ENCODE data around the gene TAPBP. TPM values are rescaled to one million over a fixed set of nuclear protein-coding genes. Genes with fewer than 3 reads are reported as not detected.

TAPBP gene
- polyA plus RNA-seq, 3 donors, result 138 to 228 (median 141) TPM

GRCh38 chr6:33316603-33317418, 2.9 kb upstream of the TAPBP start:
- Mint-ChIP-seq H3K4me3 (peak overlapping the region; percentile 98), H3K27ac (peak overlapping the region; percentile 37 to 100 (median 90)), H3K9me3 (peaks cover 0 to 6% (median 1%) of the 10 kb centered on the region in 7 donors), H3K36me3 (peaks cover 32 to 48% of the 10 kb centered on the region in 2 donors), H3K4me1 (peaks cover 75% of the 10 kb centered on the region), H3K27me3 (ENCODE audit: low read depth in 3 of 3) (peaks cover 0 to 2% (median 1%) of the 10 kb centered on the region in 3 donors)
- peak overlapping the region; percentile 82 for H3K4me2 ChIP-seq (replicated peaks; ENCODE audit: extremely low read depth, low read length, poor library complexity, severe bottlenecking)
- no peak overlapping the region for H2AFZ ChIP-seq (ENCODE audit: insufficient read depth, low read depth, low read length, poor library complexity, severe bottlenecking)
- peaks cover 59% of the 10 kb centered on the region for H4K20me1 ChIP-seq (ENCODE audit: insufficient read depth, low read length)
- no peak for TF ChIP-seq CTCF (IDR thresholded peaks at IDR 0.05)
- peaks cover 28 to 38% of the 10 kb centered on the region in 2 donors for H3K36me3 ChIP-seq (replicated peaks in 1 of 2; ENCODE audit: control insufficient read depth in 1 of 2, insufficient read depth in 2 of 2, low read length in 2 of 2)
- intact Hi-C loops (cut with micrococcal nuclease), result loop anchor here in 1 of 2 donors (10.0 kb wide), 1 partner anchor 98 kb away; the partner anchor contains the start of genes CUTA and PHF1
- WGBS (ENCODE audit: insufficient coverage), result 94% methylated on average over 8 of the region's 19 CpGs
- peaks cover 66 to 78% of the 10 kb centered on the region in 2 donors for H3K4me1 ChIP-seq (ENCODE audit: control insufficient read depth in 1 of 2, insufficient read depth in 2 of 2, low read length in 2 of 2)
- no peaks in the 10 kb centered on the region for H3K9me3 ChIP-seq (replicated peaks in 1 of 2; ENCODE audit: control insufficient read depth in 1 of 2, insufficient read depth in 1 of 2, low read length in 2 of 2)
- H3K27ac ChIP-seq (ENCODE audit: low read depth in 1 of 2, low read length in 2 of 2), result peak overlapping the region; percentile 21 to 24
- no peaks in the 10 kb centered on the region for H3K27me3 ChIP-seq (ENCODE audit: control insufficient read depth in 2 of 2, insufficient read depth in 2 of 2, low read length in 2 of 2)
- no peak for DNase-seq
- H3K9ac ChIP-seq (ENCODE audit: insufficient read depth, low read length, poor library complexity, severe bottlenecking), result no peak overlapping the region
- H3K4me3 ChIP-seq (replicated peaks in 1 of 3; ENCODE audit: low read depth in 2 of 3, low read length in 3 of 3), result peak overlapping the region in 1 of 3 experiments; percentile 99
- H3K79me2 ChIP-seq (ENCODE audit: insufficient read depth, low read length), result peaks cover 85% of the 10 kb centered on the region

DNA sequence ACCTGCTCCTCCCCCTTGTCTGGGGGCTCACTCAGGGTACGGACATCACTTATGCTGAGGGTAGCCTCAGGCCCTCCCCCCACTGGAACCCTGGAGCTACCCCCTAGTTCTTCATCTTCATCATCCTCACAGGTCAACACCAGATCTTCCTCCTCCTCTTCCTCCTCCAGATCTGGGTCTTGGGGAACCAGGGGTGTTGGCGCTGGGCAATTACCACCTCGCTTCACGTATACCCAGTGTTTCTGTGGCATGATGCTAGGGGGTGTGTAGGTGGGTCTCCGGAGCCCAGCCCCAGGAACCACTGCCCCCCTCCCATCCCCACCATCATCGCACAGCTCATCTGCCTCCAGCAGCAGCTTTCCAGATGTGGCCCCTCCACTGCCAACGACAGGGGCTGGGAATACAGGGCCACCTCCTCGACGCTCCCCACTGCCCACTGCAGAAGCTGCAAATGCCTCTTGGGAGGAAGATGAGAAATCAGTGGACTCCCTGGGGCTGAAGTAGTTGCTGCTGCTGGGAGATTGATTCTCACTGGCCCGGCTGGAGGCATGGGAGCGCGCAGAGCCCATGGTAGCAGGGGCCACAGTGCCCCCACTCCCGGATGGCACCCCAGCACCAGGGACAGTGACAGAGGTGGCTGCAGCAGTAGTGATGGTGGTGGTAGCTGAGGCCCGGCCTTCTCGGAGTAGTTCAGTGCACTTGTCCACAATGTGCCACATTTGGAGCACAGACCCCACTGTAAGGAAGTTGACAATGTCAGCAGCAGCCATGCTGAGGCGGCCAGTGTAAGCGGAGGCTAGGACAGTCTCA, 2.1 kb upstream of the TAPBP start:
- Histone ChIP-seq H3K9ac (ENCODE audit: insufficient read depth, low read length, poor library complexity, severe bottlenecking) (no peak overlapping the region), H3K27me3 (ENCODE audit: control insufficient read depth in 2 of 2, insufficient read depth in 2 of 2, low read length in 2 of 2) (no peaks in the 10 kb centered on the region), H2AFZ (ENCODE audit: insufficient read depth, low read depth, low read length, poor library complexity, severe bottlenecking) (no peak overlapping the region), H3K4me2 (replicated peaks; ENCODE audit: extremely low read depth, low read length, poor library complexity, severe bottlenecking) (no peak overlapping the region), H3K36me3 (replicated peaks in 1 of 2; ENCODE audit: control insufficient read depth in 1 of 2, insufficient read depth in 2 of 2, low read length in 2 of 2) (peaks cover 25 to 37% of the 10 kb centered on the region in 2 donors), H3K4me3 (replicated peaks in 1 of 3; ENCODE audit: low read depth in 2 of 3, low read length in 3 of 3) (peak overlapping the region in 1 of 3 experiments; percentile 99), H3K9me3 (replicated peaks in 1 of 2; ENCODE audit: control insufficient read depth in 1 of 2, insufficient read depth in 1 of 2, low read length in 2 of 2) (no peaks in the 10 kb centered on the region), H3K27ac (ENCODE audit: low read depth in 1 of 2, low read length in 2 of 2) (peak overlapping the region; percentile 21 to 24), H3K79me2 (ENCODE audit: insufficient read depth, low read length) (peaks cover 85% of the 10 kb centered on the region), H4K20me1 (ENCODE audit: insufficient read depth, low read length) (peaks cover 59% of the 10 kb centered on the region), H3K4me1 (ENCODE audit: control insufficient read depth in 1 of 2, insufficient read depth in 2 of 2, low read length in 2 of 2) (peaks cover 62 to 72% of the 10 kb centered on the region in 2 donors)
- H3K27ac Mint-ChIP-seq, result peak overlapping the region; percentile 67 to 100 (median 99)
- no peak overlapping the region for H3K4me3 Mint-ChIP-seq
- H3K9me3 Mint-ChIP-seq, result peaks cover 0 to 6% (median 1%) of the 10 kb centered on the region in 7 donors
- peaks cover 0 to 1% (median 0%) of the 10 kb centered on the region in 3 donors for H3K27me3 Mint-ChIP-seq (ENCODE audit: low read depth in 3 of 3)
- 96% methylated on average over 10 of the region's 17 CpGs for WGBS (ENCODE audit: insufficient coverage)
- peaks cover 35 to 50% of the 10 kb centered on the region in 2 donors for H3K36me3 Mint-ChIP-seq
- DNase-seq, result no peak
- no peak for TF ChIP-seq CTCF (IDR thresholded peaks at IDR 0.05)
- intact Hi-C loops (cut with micrococcal nuclease), result loop anchor here in 1 of 2 donors (10.0 kb wide), 1 partner anchor 99 kb away; the partner anchor contains the start of genes CUTA and PHF1
- H3K4me1 Mint-ChIP-seq, result peaks cover 71% of the 10 kb centered on the region
